ENCODE results near the gene CBX4. TPM values are rescaled to one million over a fixed set of nuclear protein-coding genes. Genes with fewer than 3 reads are reported as not detected.

The CBX4 gene
- total and polyA plus RNA-seq, 7 donors = 1.9 to 7.8 (median 3.3) TPM

- no peak for ATAC-seq
These were observed 23.7 kb upstream of the CBX4 start for GRCh38 chr17:79862771-79863440.

GRCh38 chr17:79862238-79862637 is 23.0 kb upstream of the CBX4 start:
- no peak for DNase-seq
- 32 to 45% (median 37%) methylated on average over 5 of the region's 5 CpGs for WGBS, 3 donors

More at GRCh38 chr17:79862771-79863440, 23.7 kb upstream of the CBX4 start:
- 62 to 68% (median 63%) methylated on average over 13 of the region's 13 CpGs for WGBS, 3 donors
- Histone ChIP-seq H3K27me3 (ENCODE audit: insufficient read depth in 3 of 3, low read length in 2 of 3) (peaks cover 0 to 80% (median 10%) of the 10 kb centered on the region in 3 donors), H3K4me3 (no peak overlapping the region), H3K27ac (no peak overlapping the region), H3K4me1 (no peaks in the 10 kb centered on the region), H3K36me3 (ENCODE audit: insufficient read depth in 1 of 2, low read depth in 1 of 2) (no peaks in the 10 kb centered on the region), H3K9me3 (no peaks in the 10 kb centered on the region)
- TF ChIP-seq CTCF (IDR thresholded peaks at IDR 0.05) = no peak
- intact Hi-C loops (cut with DNase I) = no loop called here
- no peak for DNase-seq

GRCh38 chr17:79861413-79862216 is 22.4 kb upstream of the CBX4 start:
- Histone ChIP-seq H3K27me3 (ENCODE audit: insufficient read depth in 3 of 3, low read length in 2 of 3) (peaks cover 0 to 84% (median 10%) of the 10 kb centered on the region in 3 donors), H3K4me1 (no peaks in the 10 kb centered on the region), H3K27ac (no peak overlapping the region), H3K36me3 (ENCODE audit: insufficient read depth in 1 of 2, low read depth in 1 of 2) (no peaks in the 10 kb centered on the region), H3K4me3 (no peak overlapping the region), H3K9me3 (no peaks in the 10 kb centered on the region)
- ATAC-seq = no peak
- intact Hi-C loops (cut with DNase I) = no loop called here
- 36 to 41% (median 38%) methylated on average over 26 of the region's 26 CpGs for WGBS, 3 donors
- DNase-seq = no peak
- no peak for TF ChIP-seq CTCF (IDR thresholded peaks at IDR 0.05)

More at GRCh38 chr17:79862238-79862637, 23.0 kb upstream of the CBX4 start:
- intact Hi-C loops (cut with DNase I) = no loop called here
- Histone ChIP-seq H3K27me3 (ENCODE audit: insufficient read depth in 3 of 3, low read length in 2 of 3) (peaks cover 0 to 82% (median 10%) of the 10 kb centered on the region in 3 donors), H3K36me3 (ENCODE audit: insufficient read depth in 1 of 2, low read depth in 1 of 2) (no peaks in the 10 kb centered on the region), H3K4me1 (no peaks in the 10 kb centered on the region), H3K27ac (no peak overlapping the region), H3K4me3 (no peak overlapping the region), H3K9me3 (no peaks in the 10 kb centered on the region)
- ATAC-seq = peak in 1 of 4 donors; percentile 35
- no peak for TF ChIP-seq CTCF (IDR thresholded peaks at IDR 0.05)

GRCh38 chr17:79859676-79860615 is 20.7 kb upstream of the CBX4 start:
- TF ChIP-seq CTCF (IDR thresholded peaks at IDR 0.05) = no peak
- no peaks in the 10 kb centered on the region for H3K9me3 ChIP-seq
- no peaks in the 10 kb centered on the region for H3K36me3 ChIP-seq (ENCODE audit: insufficient read depth in 1 of 2, low read depth in 1 of 2)
- 75 to 81% (median 79%) methylated on average over 31 to 38 of the region's 38 CpGs for WGBS, 3 donors
- H3K4me1 ChIP-seq = no peaks in the 10 kb centered on the region
- intact Hi-C loops (cut with DNase I) = no loop called here
- ATAC-seq = no peak
- peaks cover 0 to 85% (median 12%) of the 10 kb centered on the region in 3 donors for H3K27me3 ChIP-seq (ENCODE audit: insufficient read depth in 3 of 3, low read length in 2 of 3)
- H3K4me3 ChIP-seq = no peak overlapping the region
- DNase-seq = no peak
- no peak overlapping the region for H3K27ac ChIP-seq

Data from psoas muscle (tissue), 8 donors.